GM21529 (cell line): Measurements from ENCODE around the gene SAT2.
"Not testable (repeated sequence)": the region's sequence is repeated elsewhere in the genome, so short reads cannot be mapped to it uniquely, and the experiment has no call there.

Experiments
- ATAC-seq: cut with Tn5 transposase; IDR thresholded peaks from one replicate; pipeline ENCODE4 v1.9.1; 2021; ENCODE audit not compliant: unreplicated experiment

SAT2 gene

GRCh38 chr17:7627250-7628121 lies at the start of gene SAT2:
TSS of gene SAT2 (minus strand) at chr17:7627821. CDS start at chr17:7627635, 186 bp downstream.
- peak; percentile 75 for ATAC-seq

- ATAC-seq: no peak
These were observed 48.9 kb upstream of the SAT2 start for GRCh38 chr17:7676533-7676932.

GRCh38 chr17:7674934-7675333 lies 47.3 kb upstream of the SAT2 start:
- no peak for ATAC-seq

GRCh38 chr17:7673239-7673638 lies 45.6 kb upstream of the SAT2 start:
- ATAC-seq: no peak

- no peak for ATAC-seq
These were observed 40.9 kb upstream of the SAT2 start for GRCh38 chr17:7668482-7668881.

- ATAC-seq: no peak
These were observed 40.2 kb upstream of the SAT2 start for GRCh38 chr17:7667656-7668406.

- no peak for ATAC-seq
These were observed 29.5 kb upstream of the SAT2 start for GRCh38 chr17:7656958-7657609.

GRCh38 chr17:7655541-7655840 lies 27.9 kb upstream of the SAT2 start:
- ATAC-seq: no peak

GRCh38 chr17:7654832-7655540 lies 27.4 kb upstream of the SAT2 start:
- ATAC-seq: no peak

GRCh38 chr17:7652388-7653356 lies 25.1 kb upstream of the SAT2 start:
- ATAC-seq: no peak

GRCh38 chr17:7651665-7652387 lies 24.2 kb upstream of the SAT2 start:
- no peak for ATAC-seq

GRCh38 chr17:7651097-7651664 lies 23.6 kb upstream of the SAT2 start:
- ATAC-seq: no peak

- ATAC-seq: no peak
These were observed 23.0 kb upstream of the SAT2 start, which contains the start of gene ATP1B2 for GRCh38 chr17:7650509-7651096. TSS of gene ATP1B2 (plus strand) at chr17:7650926. CDS start at chr17:7651519, 593 bp downstream.

GRCh38 chr17:7647018-7647417 lies 19.4 kb upstream of the SAT2 start:
- ATAC-seq: no peak

GRCh38 chr17:7646457-7646856 lies 18.8 kb upstream of the SAT2 start:
- ATAC-seq: no peak

- ATAC-seq: no peak
These were observed 17.2 kb upstream of the SAT2 start for GRCh38 chr17:7644775-7645174.

- ATAC-seq: not testable (repeated sequence)
These were observed 14.0 kb upstream of the SAT2 start for GRCh38 chr17:7641635-7642034.

- no peak for ATAC-seq
These were observed 13.2 kb upstream of the SAT2 start for GRCh38 chr17:7640783-7641182.

GRCh38 chr17:7636163-7636562 lies 8.5 kb upstream of the SAT2 start:
- no peak for ATAC-seq
